Gastroesophageal sphincter (tissue), 3 donors: ENCODE results near the gene EPM2AIP1.

ENCODE experiments used
- EP300 ChIP-seq: sonication (generic); formaldehyde crosslinking; IDR thresholded peaks from one replicate; pipeline ENCODE4 v1.6.1; 2017; ENCODE audit warnings: antibody characterized with exemption, mild to moderate bottlenecking
- TF ChIP-seq, protein P1 (sequence below), 4 experiments: fragments of 200-600 bp in 2 of 4; fragments of 450-650 bp in 2 of 4; sonication (generic) in 1 of 4; IDR thresholded peaks; one replicate each; pipeline ENCODE4 v1.5.1; 2017 to 2019; ENCODE audit warnings: antibody characterized with exemption in 4 of 4, mild to moderate bottlenecking in 2 of 4, moderate library complexity in 2 of 4

DNA sequence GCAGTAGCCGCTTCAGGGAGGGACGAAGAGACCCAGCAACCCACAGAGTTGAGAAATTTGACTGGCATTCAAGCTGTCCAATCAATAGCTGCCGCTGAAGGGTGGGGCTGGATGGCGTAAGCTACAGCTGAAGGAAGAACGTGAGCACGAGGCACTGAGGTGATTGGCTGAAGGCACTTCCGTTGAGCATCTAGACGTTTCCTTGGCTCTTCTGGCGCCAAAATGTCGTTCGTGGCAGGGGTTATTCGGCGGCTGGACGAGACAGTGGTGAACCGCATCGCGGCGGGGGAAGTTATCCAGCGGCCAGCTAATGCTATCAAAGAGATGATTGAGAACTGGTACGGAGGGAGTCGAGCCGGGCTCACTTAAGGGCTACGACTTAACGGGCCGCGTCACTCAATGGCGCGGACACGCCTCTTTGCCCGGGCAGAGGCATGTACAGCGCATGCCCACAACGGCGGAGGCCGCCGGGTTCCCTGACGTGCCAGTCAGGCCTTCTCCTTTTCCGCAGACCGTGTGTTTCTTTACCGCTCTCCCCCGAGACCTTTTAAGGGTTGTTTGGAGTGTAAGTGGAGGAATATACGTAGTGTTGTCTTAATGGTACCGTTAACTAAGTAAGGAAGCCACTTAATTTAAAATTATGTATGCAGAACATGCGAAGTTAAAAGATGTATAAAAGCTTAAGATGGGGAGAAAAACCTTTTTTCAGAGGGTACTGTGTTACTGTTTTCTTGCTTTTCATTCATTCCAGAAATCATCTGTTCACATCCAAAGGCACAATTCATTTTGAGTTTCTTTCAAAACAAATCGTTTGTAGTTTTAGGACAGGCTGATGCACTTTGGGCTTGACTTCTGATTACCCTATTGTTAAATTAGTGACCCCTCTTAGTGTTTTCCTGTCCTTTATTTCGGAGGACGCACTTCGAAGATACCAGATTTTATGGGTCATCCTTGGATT lies 674 bp upstream of the EPM2AIP1 start, which contains the start of gene MLH1:
- TF ChIP-seq, protein P1, sequence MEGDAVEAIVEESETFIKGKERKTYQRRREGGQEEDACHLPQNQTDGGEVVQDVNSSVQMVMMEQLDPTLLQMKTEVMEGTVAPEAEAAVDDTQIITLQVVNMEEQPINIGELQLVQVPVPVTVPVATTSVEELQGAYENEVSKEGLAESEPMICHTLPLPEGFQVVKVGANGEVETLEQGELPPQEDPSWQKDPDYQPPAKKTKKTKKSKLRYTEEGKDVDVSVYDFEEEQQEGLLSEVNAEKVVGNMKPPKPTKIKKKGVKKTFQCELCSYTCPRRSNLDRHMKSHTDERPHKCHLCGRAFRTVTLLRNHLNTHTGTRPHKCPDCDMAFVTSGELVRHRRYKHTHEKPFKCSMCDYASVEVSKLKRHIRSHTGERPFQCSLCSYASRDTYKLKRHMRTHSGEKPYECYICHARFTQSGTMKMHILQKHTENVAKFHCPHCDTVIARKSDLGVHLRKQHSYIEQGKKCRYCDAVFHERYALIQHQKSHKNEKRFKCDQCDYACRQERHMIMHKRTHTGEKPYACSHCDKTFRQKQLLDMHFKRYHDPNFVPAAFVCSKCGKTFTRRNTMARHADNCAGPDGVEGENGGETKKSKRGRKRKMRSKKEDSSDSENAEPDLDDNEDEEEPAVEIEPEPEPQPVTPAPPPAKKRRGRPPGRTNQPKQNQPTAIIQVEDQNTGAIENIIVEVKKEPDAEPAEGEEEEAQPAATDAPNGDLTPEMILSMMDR (IDR thresholded peaks at IDR 0.05): no peak
- TF ChIP-seq EP300: no peak
